Endothelial cell of umbilical vein (primary cell): Measurements from ENCODE around the gene EARS2. TPM values are rescaled to one million over a fixed set of nuclear protein-coding genes. Genes with fewer than 3 reads are reported as not detected.

Experiments used
- BruUV-seq: library from RNA; stranded (reverse); fragments of 400-500 nt; replicated peaks from 2 replicates; lab custom pipeline; 2021; lab: Mats Ljungman, UMichigan
- CTCF ChIA-PET: fragments of 300-600, 350-600 bp; sonication (Branson Sonifier 250); formaldehyde crosslinking; loops from one replicate; lab custom pipeline; 2021; ENCODE audit warnings: antibody characterized with exemption, inconsistent platforms; lab: Charles Lee
- POLR2A ChIA-PET: fragments of 300-600, 350-600 bp; sonication (Branson Sonifier 250); formaldehyde crosslinking; loops from one replicate; lab custom pipeline; 2021; ENCODE audit warnings: antibody characterized with exemption, inconsistent platforms; lab: Charles Lee
- DNase-seq: peaks from one replicate; pipeline ENCODE4 v3.0.0-alpha.2; 2011; ENCODE audit warnings: low read depth, low spot score
- FAIRE-seq: peaks from 2 replicates; lab custom pipeline; 2011; peaks lifted over from hg19 to GRCh38; lab: Jason Lieb, UNC
- H2AFZ ChIP-seq: 2 replicates; pipeline ENCODE4 v1.6.0; 2012; ENCODE audit warnings: low read depth, low read length, control low read depth, inconsistent platforms
- H3K27ac ChIP-seq: 2 replicates; pipeline ENCODE4 v1.5.1; 2011; ENCODE audit warnings: low read depth, mild to moderate bottlenecking, control low read depth, low read length, moderate library complexity; ENCODE audit not compliant: insufficient read depth
- H3K27me3 ChIP-seq, 2 experiments: 2 replicates each; pipeline versions ENCODE4 v1.6.0 to v1.6.1; 2011; ENCODE audit warnings: low read length in 2 of 2, mixed read lengths in 1 of 2; ENCODE audit not compliant: control insufficient read depth in 2 of 2, insufficient read depth in 2 of 2
- H3K36me3 ChIP-seq, 2 experiments: 2 replicates in 1 of 2; 3 replicates in 1 of 2; pipeline ENCODE4 v1.5.1; 2011; ENCODE audit warnings: low read length in 2 of 2, mild to moderate bottlenecking in 1 of 2, moderate library complexity in 1 of 2; ENCODE audit not compliant: control insufficient read depth in 2 of 2, insufficient read depth in 2 of 2; ENCODE audit errors: extremely low read depth in 1 of 2
- H3K4me1 ChIP-seq: 3 replicates; pipeline ENCODE4 v1.5.1; 2011; ENCODE audit warnings: mild to moderate bottlenecking, low read length; ENCODE audit not compliant: control insufficient read depth, insufficient read depth; ENCODE audit errors: extremely low read depth
- H3K4me2 ChIP-seq: 2 replicates; pipeline ENCODE4 v1.6.1; 2011; ENCODE audit warnings: low read length, control low read depth, mixed read lengths; ENCODE audit not compliant: insufficient read depth
- H3K4me3 ChIP-seq, 3 experiments: fragments of 200-600 bp in 1 of 3; sonication (generic), shearing (Covaris generic) in 1 of 3; replicated peaks in 1 of 3; 2 replicates each; pipeline ENCODE4 v1.5.1; 2011 to 2016; ENCODE audit warnings: control low read depth in 3 of 3, low read length in 3 of 3, mild to moderate bottlenecking in 2 of 3, inconsistent platforms in 1 of 3, low read depth in 1 of 3, moderate library complexity in 1 of 3; ENCODE audit not compliant: insufficient read depth in 1 of 3
- H3K79me2 ChIP-seq: 2 replicates; pipeline ENCODE4 v1.6.0; 2012; ENCODE audit warnings: low read length, inconsistent platforms; ENCODE audit not compliant: control insufficient read depth, insufficient read depth
- H3K9ac ChIP-seq: replicated peaks from 2 replicates; pipeline ENCODE3; 2011; ENCODE audit warnings: low read length, control low read depth; ENCODE audit not compliant: insufficient read depth; ENCODE audit errors: extremely low read depth
- H3K9me1 ChIP-seq: replicated peaks from 3 replicates; pipeline ENCODE4 v1.6.0; 2011; ENCODE audit warnings: mild to moderate bottlenecking, low read length; ENCODE audit not compliant: control insufficient read depth, insufficient read depth; ENCODE audit errors: extremely low read depth
- H3K9me3 ChIP-seq: replicated peaks from 2 replicates; pipeline ENCODE4 v1.5.1; 2012; ENCODE audit warnings: low read length, inconsistent platforms; ENCODE audit not compliant: control insufficient read depth, insufficient read depth
- H4K20me1 ChIP-seq: replicated peaks from 2 replicates; pipeline ENCODE3; 2011; ENCODE audit warnings: mild to moderate bottlenecking, low read length; ENCODE audit not compliant: control insufficient read depth, insufficient read depth; ENCODE audit errors: extremely low read depth
- CTCF ChIP-seq, 2 donors: IDR thresholded peaks; 1 replicate in 1 of 2; 2 replicates in 1 of 2; pipeline ENCODE4 v1.5.1; 2011; ENCODE audit warnings: low read length in 2 of 2, mild to moderate bottlenecking in 2 of 2, moderate library complexity in 2 of 2, control low read depth in 1 of 2, inconsistent platforms in 1 of 2, low read depth in 1 of 2; ENCODE audit not compliant: insufficient read depth in 1 of 2; ENCODE audit errors: extremely low read depth in 1 of 2
- EZH2 ChIP-seq: IDR thresholded peaks from 2 replicates; pipeline ENCODE4 v1.6.1; 2012; ENCODE audit warnings: borderline replicate concordance, low read depth, mild to moderate bottlenecking, moderate library complexity, low read length, inconsistent platforms; ENCODE audit not compliant: severe bottlenecking
- FOS ChIP-seq: IDR thresholded peaks from 2 replicates; pipeline ENCODE4 v1.6.1; 2011; ENCODE audit warnings: mild to moderate bottlenecking, low read length, moderate library complexity, borderline replicate concordance; ENCODE audit not compliant: insufficient read depth
- GATA2 ChIP-seq: IDR thresholded peaks from 2 replicates; pipeline ENCODE4 v1.7.0; 2011; ENCODE audit warnings: low read depth, mild to moderate bottlenecking, moderate library complexity, mixed read lengths, low read length; ENCODE audit not compliant: insufficient read length, insufficient read depth
- JUN ChIP-seq: IDR thresholded peaks from 2 replicates; pipeline ENCODE4 v1.6.1; 2011; ENCODE audit warnings: borderline replicate concordance, low read depth; ENCODE audit not compliant: insufficient read length, insufficient read depth
- MAX ChIP-seq: IDR thresholded peaks from 2 replicates; pipeline ENCODE4 v1.6.1; 2011; ENCODE audit not compliant: insufficient read depth, insufficient read length
- MYC ChIP-seq: IDR thresholded peaks from one replicate; pipeline ENCODE4 v1.6.1; 2011; ENCODE audit warnings: mild to moderate bottlenecking, low read depth, low read length
- POLR2A ChIP-seq: IDR thresholded peaks from 2 replicates; pipeline ENCODE4 v1.6.1; 2012; ENCODE audit warnings: low read depth, mild to moderate bottlenecking, control low read depth, low read length
- POLR2AphosphoS5 ChIP-seq: IDR thresholded peaks from 2 replicates; pipeline ENCODE4 v1.6.1; 2012; ENCODE audit warnings: low read depth, mild to moderate bottlenecking, control low read depth, low read length, moderate library complexity; ENCODE audit not compliant: insufficient read depth
- dilution Hi-C: fragments of 300-500 bp; cut with MboI; formaldehyde crosslinking; loops from one replicate; pipeline ENCODE4 v1.15.0; 2019; ENCODE audit warnings: low sequenced_read_pairs; ENCODE audit not compliant: extremely low pct_ligation_motif_present
- intact Hi-C: fragments of 100-400 bp; cut with micrococcal nuclease; formaldehyde crosslinking; loops from one replicate; pipeline ENCODE4 v1.10.0; 2022
- polyA plus RNA-seq, 4 experiments: library from polyadenylated mRNA; depleted of rRNA in 3 of 4; stranded (reverse) in 3 of 4; unstranded in 1 of 4; fragments of >200 nt; gene quantifications; 2 replicates each; pipeline versions ENCODE4 v1.2.1 to v1.2.3, GENCODE V29; 2011 to 2012; ENCODE audit warnings: missing spikeins in 1 of 4
- total RNA-seq: library from RNA; stranded (reverse); gene quantifications from 2 replicates; pipeline ENCODE4 v1.2.3, GENCODE V29; 2021

EARS2 gene
- total and polyA plus RNA-seq, 2 donors (not counting 3 experiments of a cell fraction or from before 2014, with no cell fraction given), result 14.7 to 21.6 TPM

- no peak for TF ChIP-seq POLR2A
- no peak for TF ChIP-seq MAX
- no peak for TF ChIP-seq FOS
- no peak for TF ChIP-seq MYC
- no peak for TF ChIP-seq POLR2AphosphoS5
- TF ChIP-seq CTCF (IDR thresholded peaks at IDR 0.05; ENCODE audit: extremely low read depth in 1 of 2, insufficient read depth in 1 of 2, low read depth in 1 of 2, low read length in 2 of 2), result no peak
- no TSS peak for BruUV-seq
- no peaks in the 10 kb centered on the region for H3K9me1 ChIP-seq
- peaks cover 2% of the 10 kb centered on the region for H4K20me1 ChIP-seq
- no peak overlapping the region for H3K27ac ChIP-seq
- ChIA-PET POLR2A (no interaction called here), CTCF (no interaction called here)
- FAIRE-seq, result no peak
- H2AFZ ChIP-seq, result no peak overlapping the region
- no peak for DNase-seq
- intact Hi-C loops (no loop called here), dilution Hi-C loops (no loop called here)
- peaks cover 72% of the 10 kb centered on the region for H3K79me2 ChIP-seq
- no peak overlapping the region for H3K4me2 ChIP-seq
- peaks cover 12 to 23% of the 10 kb centered on the region in 2 experiments for H3K36me3 ChIP-seq
- H3K4me3 ChIP-seq, result no peak overlapping the region
- no peaks in the 10 kb centered on the region for H3K9me3 ChIP-seq
- peaks cover 6% of the 10 kb centered on the region for H3K4me1 ChIP-seq
- H3K27me3 ChIP-seq, result no peaks in the 10 kb centered on the region
- H3K9ac ChIP-seq, result no peak overlapping the region
Observed at GRCh38 chr16:23590181-23590580, 33.0 kb upstream of the EARS2 start.

DNA sequence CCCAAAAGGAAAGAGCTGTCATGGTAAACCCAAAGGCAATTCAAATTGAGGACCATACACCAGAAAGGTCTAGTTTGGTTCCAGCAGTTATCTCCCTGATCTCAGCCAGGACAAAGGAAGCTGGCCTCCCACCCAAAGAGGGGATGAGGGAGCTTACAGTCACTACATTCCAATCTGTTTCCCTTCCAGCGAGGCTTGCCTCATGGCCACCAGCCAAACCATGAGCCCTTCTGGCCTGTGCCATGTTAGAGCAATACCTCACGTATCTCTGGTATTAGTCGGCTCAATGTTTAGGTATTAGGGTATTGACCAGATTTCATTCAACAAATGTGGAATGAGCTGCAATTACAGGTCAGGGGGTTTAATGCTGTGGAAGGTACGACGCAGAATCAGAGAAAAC lies 30.6 kb upstream of the EARS2 start:
- TF ChIP-seq JUN, result no peak
- TF ChIP-seq CTCF (IDR thresholded peaks at IDR 0.05; ENCODE audit: extremely low read depth in 1 of 2, insufficient read depth in 1 of 2, low read depth in 1 of 2, low read length in 2 of 2), result no peak
- no peak for TF ChIP-seq MAX
- TF ChIP-seq EZH2, result no peak
- TF ChIP-seq POLR2AphosphoS5, result no peak
- TF ChIP-seq GATA2, result no peak
- TF ChIP-seq MYC, result no peak
- Histone ChIP-seq H3K36me3 (peaks cover 20 to 30% of the 10 kb centered on the region in 2 experiments), H3K9me3 (no peaks in the 10 kb centered on the region), H3K27ac (no peak overlapping the region), H3K4me3 (no peak overlapping the region), H4K20me1 (peaks cover 2% of the 10 kb centered on the region), H3K27me3 (no peaks in the 10 kb centered on the region), H3K9me1 (no peaks in the 10 kb centered on the region), H2AFZ (no peak overlapping the region), H3K4me2 (no peak overlapping the region), H3K4me1 (no peaks in the 10 kb centered on the region), H3K9ac (no peak overlapping the region), H3K79me2 (peaks cover 51% of the 10 kb centered on the region)
- ChIA-PET POLR2A (no interaction called here), CTCF (interaction anchor here (0.9 to 1.2 kb wide), 2 partner anchors 10 to 30 kb away, joined by 3 read pairs; partner anchors contain the start of genes EARS2 and UBFD1)
- DNase-seq (no peak), FAIRE-seq (no peak)
- BruUV-seq, result no TSS peak
- intact Hi-C loops (no loop called here), dilution Hi-C loops (no loop called here)
